WERI-Rb-1 (cell line): Measurements from ENCODE around the gene ALDH1A1.

Experiments
- DNase-seq: peaks from one replicate; pipeline ENCODE4 v3.0.0-alpha.2; 2020
- H3K27ac ChIP-seq: fragments of 250-450 bp; sonication (Bioruptor Pico); 2 replicates; pipeline ENCODE4 v1.5.1; 2020; ENCODE audit warnings: mild to moderate bottlenecking, moderate library complexity
- H3K27me3 ChIP-seq: fragments of 250-450 bp; sonication (Bioruptor Pico); 2 replicates; pipeline ENCODE4 v1.5.1; 2021; ENCODE audit warnings: mild to moderate bottlenecking, low read depth, moderate library complexity; ENCODE audit not compliant: insufficient read depth, severe bottlenecking
- H3K36me3 ChIP-seq: fragments of 250-450 bp; sonication (Bioruptor Pico); 2 replicates; pipeline ENCODE4 v1.5.1; 2020; ENCODE audit warnings: mild to moderate bottlenecking, moderate library complexity
- H3K4me3 ChIP-seq: 2 replicates; pipeline ENCODE4 v1.5.1; 2011; ENCODE audit warnings: low read depth, mild to moderate bottlenecking, control low read depth, low read length
- H3K9me3 ChIP-seq: fragments of 250-450 bp; sonication (Bioruptor Pico); 2 replicates; pipeline ENCODE4 v1.5.1; 2021; ENCODE audit warnings: mild to moderate bottlenecking, moderate library complexity; ENCODE audit not compliant: severe bottlenecking
- TF ChIP-seq, protein P1 (sequence below): IDR thresholded peaks from 2 replicates; pipeline ENCODE4 v1.5.1; 2011; ENCODE audit warnings: low read depth, mild to moderate bottlenecking, control low read depth, inconsistent platforms, low read length

ALDH1A1 gene

DNA sequence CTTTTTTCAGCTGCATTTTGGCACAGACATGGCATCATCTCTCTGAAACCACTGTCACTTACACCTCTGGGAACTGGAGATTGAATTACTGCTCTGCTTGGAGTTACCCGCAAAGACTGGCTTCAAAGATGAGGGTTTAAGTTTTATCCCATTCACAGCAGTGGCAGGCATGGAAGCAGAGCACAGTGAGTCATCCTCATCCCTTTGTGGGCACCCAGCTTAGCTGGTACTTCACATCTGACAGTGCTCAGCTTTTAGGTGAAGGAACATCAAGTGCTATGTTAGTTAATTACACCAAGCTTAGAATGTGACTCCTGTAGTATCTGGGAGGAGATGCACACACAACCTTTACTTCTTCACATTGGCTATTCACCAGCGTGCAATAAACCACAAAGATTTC lies 24.8 kb upstream of the ALDH1A1 start:
- no peaks in the 10 kb centered on the region for H3K9me3 ChIP-seq
- TF ChIP-seq, protein P1, sequence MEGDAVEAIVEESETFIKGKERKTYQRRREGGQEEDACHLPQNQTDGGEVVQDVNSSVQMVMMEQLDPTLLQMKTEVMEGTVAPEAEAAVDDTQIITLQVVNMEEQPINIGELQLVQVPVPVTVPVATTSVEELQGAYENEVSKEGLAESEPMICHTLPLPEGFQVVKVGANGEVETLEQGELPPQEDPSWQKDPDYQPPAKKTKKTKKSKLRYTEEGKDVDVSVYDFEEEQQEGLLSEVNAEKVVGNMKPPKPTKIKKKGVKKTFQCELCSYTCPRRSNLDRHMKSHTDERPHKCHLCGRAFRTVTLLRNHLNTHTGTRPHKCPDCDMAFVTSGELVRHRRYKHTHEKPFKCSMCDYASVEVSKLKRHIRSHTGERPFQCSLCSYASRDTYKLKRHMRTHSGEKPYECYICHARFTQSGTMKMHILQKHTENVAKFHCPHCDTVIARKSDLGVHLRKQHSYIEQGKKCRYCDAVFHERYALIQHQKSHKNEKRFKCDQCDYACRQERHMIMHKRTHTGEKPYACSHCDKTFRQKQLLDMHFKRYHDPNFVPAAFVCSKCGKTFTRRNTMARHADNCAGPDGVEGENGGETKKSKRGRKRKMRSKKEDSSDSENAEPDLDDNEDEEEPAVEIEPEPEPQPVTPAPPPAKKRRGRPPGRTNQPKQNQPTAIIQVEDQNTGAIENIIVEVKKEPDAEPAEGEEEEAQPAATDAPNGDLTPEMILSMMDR, result no peak
- no peaks in the 10 kb centered on the region for H3K36me3 ChIP-seq
- H3K27me3 ChIP-seq, result no peaks in the 10 kb centered on the region
- no peak overlapping the region for H3K4me3 ChIP-seq
- H3K27ac ChIP-seq, result no peak overlapping the region
- no peak for DNase-seq

DNA sequence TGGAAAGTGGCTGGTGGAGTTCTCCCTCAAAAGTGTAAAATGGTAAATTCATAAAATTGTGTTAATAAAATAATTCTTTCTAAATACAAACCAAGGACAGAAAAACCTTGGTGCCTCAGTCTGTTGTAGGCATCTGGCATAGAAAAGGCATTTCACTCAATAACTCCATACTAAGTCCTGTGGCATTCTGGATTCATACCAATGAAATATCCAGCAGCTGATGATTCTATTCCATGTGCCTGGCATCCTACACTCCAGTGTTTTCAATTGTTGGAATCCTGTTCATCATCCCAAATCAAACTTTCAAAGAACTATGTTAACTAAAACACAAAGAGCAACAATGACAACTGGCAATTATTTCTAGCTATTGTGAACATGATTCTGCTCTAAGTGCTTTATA lies 21.6 kb upstream of the ALDH1A1 start:
- Histone ChIP-seq H3K27ac (no peak overlapping the region), H3K9me3 (no peaks in the 10 kb centered on the region), H3K4me3 (no peak overlapping the region), H3K27me3 (no peaks in the 10 kb centered on the region), H3K36me3 (no peaks in the 10 kb centered on the region)
- TF ChIP-seq, protein P1, result no peak
- no peak for DNase-seq

DNA sequence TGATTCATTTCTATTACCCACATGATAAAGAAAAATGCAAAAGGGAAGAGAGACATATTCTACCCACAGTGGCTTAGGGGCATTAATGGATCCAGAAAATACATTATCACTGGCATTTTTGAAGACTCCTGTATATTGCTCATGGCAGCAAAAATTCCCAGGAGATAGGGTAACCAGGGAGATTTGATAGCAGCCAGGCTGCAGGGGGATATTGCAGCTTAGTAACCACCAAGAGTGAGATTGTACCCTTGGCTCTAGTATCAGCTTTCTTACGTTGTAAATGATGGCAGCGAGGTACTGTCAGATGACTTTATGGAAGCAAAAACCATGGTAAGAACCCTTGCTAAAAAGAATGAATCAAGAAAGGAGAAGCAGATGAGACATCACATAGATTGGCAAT lies 19.8 kb upstream of the ALDH1A1 start:
- no peaks in the 10 kb centered on the region for H3K36me3 ChIP-seq
- no peaks in the 10 kb centered on the region for H3K27me3 ChIP-seq
- no peak overlapping the region for H3K4me3 ChIP-seq
- H3K9me3 ChIP-seq, result no peaks in the 10 kb centered on the region
- DNase-seq, result no peak
- H3K27ac ChIP-seq, result no peak overlapping the region
- TF ChIP-seq, protein P1, result no peak

- no peaks in the 10 kb centered on the region for H3K27me3 ChIP-seq
- H3K27ac ChIP-seq, result no peak overlapping the region
- no peak for DNase-seq
- H3K36me3 ChIP-seq, result no peaks in the 10 kb centered on the region
- TF ChIP-seq, protein P1, result no peak
- H3K4me3 ChIP-seq, result no peak overlapping the region
- no peaks in the 10 kb centered on the region for H3K9me3 ChIP-seq
These were observed 18.6 kb upstream of the ALDH1A1 start for GRCh38 chr9:72971411-72971810.

GRCh38 chr9:72960446-72960845 lies 7.6 kb upstream of the ALDH1A1 start:
- no peak for DNase-seq
- Histone ChIP-seq H3K4me3 (no peak overlapping the region), H3K27ac (no peak overlapping the region), H3K27me3 (no peaks in the 10 kb centered on the region), H3K36me3 (no peaks in the 10 kb centered on the region), H3K9me3 (no peaks in the 10 kb centered on the region)
- TF ChIP-seq, protein P1, result no peak

DNA sequence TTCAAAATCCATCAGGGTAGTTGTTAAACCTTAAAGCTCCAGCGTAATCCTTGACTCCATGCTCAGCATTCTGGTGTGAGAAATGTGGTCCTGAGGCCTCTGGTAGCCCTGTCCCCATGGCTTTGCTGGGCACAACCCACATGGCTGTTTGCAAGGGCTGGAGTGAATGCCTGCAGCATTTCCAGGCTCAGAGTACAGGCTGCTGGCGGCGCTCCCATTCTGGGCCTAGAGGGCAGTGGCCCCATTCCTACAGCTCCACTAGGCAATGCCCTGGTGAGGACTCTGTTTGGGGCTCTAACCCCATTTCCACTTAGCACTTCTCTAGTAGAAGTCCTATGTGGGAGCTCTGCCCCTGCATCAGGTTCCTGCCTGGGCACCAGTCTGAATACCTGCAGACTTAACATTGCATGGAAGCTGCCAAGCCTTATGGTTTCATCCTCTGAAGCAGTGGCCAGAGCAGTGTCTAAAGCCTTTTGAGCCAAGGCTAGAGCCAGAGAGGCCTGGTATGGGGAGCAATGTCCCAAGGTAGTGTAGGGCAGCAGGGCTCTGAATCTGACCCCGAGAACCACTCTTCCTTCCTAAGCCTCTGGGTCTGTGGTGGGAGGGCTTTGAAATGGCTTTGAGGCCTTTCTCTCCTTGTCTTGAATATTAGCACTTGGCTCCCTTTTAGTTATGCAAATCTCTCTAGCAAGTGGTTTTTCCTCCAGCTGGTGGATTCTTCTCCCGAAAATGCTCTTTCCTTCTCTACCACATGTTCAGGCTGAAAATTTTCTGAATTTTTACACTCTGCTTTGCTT lies 5.8 kb upstream of the ALDH1A1 start:
- Histone ChIP-seq H3K9me3 (no peaks in the 10 kb centered on the region), H3K4me3 (no peak overlapping the region), H3K36me3 (no peaks in the 10 kb centered on the region), H3K27me3 (no peaks in the 10 kb centered on the region), H3K27ac (no peak overlapping the region)
- TF ChIP-seq, protein P1, result no peak
- no peak for DNase-seq
